AG04449 (cell line): ENCODE results near the gene RBM42.

Experiments
- CTCF ChIA-PET: fragments of 350-600 bp; formaldehyde crosslinking; extraction: SDS; loops from one replicate; lab custom pipeline; 2021; ENCODE audit warnings: antibody characterized with exemption; lab: Yijun Ruan, JAX
- POLR2A ChIA-PET: fragments of 400-600, 350-600 bp; formaldehyde crosslinking; extraction: SDS; loops from one replicate; lab custom pipeline; 2020; ENCODE audit warnings: antibody characterized with exemption, inconsistent platforms; lab: Yijun Ruan, JAX
- DNase-seq: peaks from one replicate; pipeline ENCODE4 v3.0.0-alpha.2; 2010; ENCODE audit warnings: low read depth, low spot score
- H3K4me3 ChIP-seq: 2 replicates; pipeline ENCODE4 v1.5.1; 2011; ENCODE audit warnings: low read depth, mild to moderate bottlenecking, control low read depth, low read length
- CTCF ChIP-seq: IDR thresholded peaks from one replicate; pipeline ENCODE4 v1.5.1; 2011; ENCODE audit warnings: mild to moderate bottlenecking, moderate library complexity, low read length, control low read depth, inconsistent platforms; ENCODE audit not compliant: insufficient read depth; ENCODE audit errors: missing control alignments

The RBM42 gene

GRCh38 chr19:35639863-35640262 lies 11.0 kb downstream of the RBM42 start:
- TF ChIP-seq CTCF = no peak
- ChIA-PET CTCF (no interaction called here), POLR2A (no interaction called here)
- no peak for DNase-seq
- H3K4me3 ChIP-seq = no peak overlapping the region

DNA sequence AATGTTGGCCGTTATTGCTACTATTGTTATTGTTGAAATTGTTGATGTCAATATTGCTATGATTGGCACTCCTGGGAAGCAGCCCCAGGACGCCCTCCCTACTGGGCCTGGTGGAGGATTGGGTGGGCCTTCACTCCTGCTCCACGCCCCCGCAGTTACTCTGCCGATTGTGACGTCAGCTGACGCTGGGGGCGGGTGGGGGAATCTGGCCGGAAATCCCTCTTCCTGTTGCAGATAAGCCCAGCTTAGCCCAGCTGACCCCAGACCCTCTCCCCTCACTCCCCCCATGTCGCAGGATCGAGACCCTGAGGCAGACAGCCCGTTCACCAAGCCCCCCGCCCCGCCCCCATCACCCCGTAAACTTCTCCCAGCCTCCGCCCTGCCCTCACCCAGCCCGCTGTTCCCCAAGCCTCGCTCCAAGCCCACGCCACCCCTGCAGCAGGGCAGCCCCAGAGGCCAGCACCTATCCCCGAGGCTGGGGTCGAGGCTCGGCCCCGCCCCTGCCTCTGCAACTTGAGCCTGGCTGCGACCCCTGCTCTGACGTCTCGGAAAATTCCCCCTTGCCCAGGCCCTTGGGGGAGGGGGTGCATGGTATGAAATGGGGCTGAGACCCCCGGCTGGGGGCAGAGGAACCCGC lies 12.8 kb downstream of the RBM42 start, which contains the start of gene ETV2:
TSS of gene ETV2 (plus strand) at position 231 of the 637 bp plus-strand sequence. CDS start 716 bp downstream, outside the sequence.
- no peak for TF ChIP-seq CTCF
- ChIA-PET POLR2A (no interaction called here), CTCF (interaction anchor here (1.0 kb wide), 1 partner anchor 51 kb away, joined by 3 read pairs; no protein-coding TSS in a partner anchor)
- no peak within 1 kb of the TSS for H3K4me3 ChIP-seq
- no peak for DNase-seq

DNA sequence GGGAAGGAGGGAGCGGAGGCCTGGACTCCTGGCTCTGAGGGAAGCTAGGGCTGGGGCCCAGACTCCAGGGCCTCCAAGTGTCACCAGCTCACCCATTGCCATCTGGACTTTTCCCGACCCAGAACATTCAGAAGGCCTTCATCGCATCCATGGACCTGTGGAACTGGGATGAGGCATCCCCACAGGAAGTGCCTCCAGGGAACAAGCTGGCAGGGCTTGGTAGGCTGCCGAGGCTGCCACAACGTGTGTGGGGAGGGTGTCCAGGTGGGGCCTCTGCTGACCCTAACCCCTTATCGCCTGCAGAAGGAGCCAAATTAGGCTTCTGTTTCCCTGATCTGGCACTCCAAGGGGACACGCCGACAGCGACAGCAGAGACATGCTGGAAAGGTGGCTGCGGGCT lies 13.5 kb downstream of the RBM42 start:
- TF ChIP-seq CTCF = no peak
- no peak for DNase-seq
- H3K4me3 ChIP-seq = no peak overlapping the region
- POLR2A ChIA-PET = no interaction called here
- CTCF ChIA-PET = interaction anchor here (0.9 to 1.0 kb wide), 2 partner anchors 51 to 94 kb away, joined by 3 read pairs; no protein-coding TSS in a partner anchor

DNA sequence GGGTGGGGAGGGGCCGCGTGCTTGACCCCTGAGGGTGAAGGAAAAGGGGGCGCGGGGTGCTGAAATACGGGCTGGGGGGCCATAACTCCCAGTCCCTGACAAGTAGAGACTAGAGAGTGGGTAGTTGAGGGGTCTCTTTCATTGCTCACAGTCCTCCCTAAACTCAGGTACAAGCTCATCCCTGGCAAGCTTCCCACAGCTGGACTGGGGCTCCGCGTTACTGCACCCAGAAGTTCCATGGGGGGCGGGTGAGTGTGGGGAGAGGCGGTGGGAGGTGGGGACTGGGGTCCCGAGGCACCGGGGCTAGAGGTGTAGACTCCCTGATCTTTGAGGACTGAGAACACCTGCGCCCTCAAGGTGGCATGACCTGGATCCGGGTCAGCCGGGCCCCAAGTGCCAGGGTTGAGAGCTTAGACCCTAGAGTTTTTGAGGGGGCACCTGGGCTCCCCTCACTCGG lies 14.0 kb downstream of the RBM42 start:
- no peak for TF ChIP-seq CTCF
- ChIA-PET CTCF (interaction anchor here (0.9 to 1.0 kb wide), 2 partner anchors 50 to 95 kb away, joined by 3 read pairs; no protein-coding TSS in a partner anchor), POLR2A (interaction anchor here (0.9 to 1.3 kb wide), 2 partner anchors 11 to 31 kb away, joined by 3 to 5 read pairs; no protein-coding TSS in a partner anchor)
- no peak for DNase-seq
- peak overlapping the region; percentile 64 for H3K4me3 ChIP-seq

- no peak for TF ChIP-seq CTCF
- POLR2A ChIA-PET = interaction anchor here (0.8 to 1.3 kb wide), 3 partner anchors 12 to 31 kb away, joined by 3 to 5 read pairs (median 5); partner anchors contain the start of gene HAUS5
- CTCF ChIA-PET = interaction anchor here (0.6 to 2.0 kb wide), 4 partner anchors 27 to 96 kb away, joined by 3 to 9 read pairs (median 4); no protein-coding TSS in a partner anchor
- H3K4me3 ChIP-seq = peak overlapping the region; percentile 64
- no peak for DNase-seq
Measured at GRCh38 chr19:35643255-35644205, 14.7 kb downstream of the RBM42 start.
